Parathyroid adenoma (tissue), 2 donors: ENCODE measurements around the gene ELMO2.

Experiments used
- H2AFZ ChIP-seq: fragments of 300-600 bp; sonication (generic); one replicate; pipeline ENCODE4 v1.7.0; 2017; ENCODE audit warnings: antibody characterized with exemption, mild to moderate bottlenecking
- H3K27ac ChIP-seq: fragments of 300-600 bp; sonication (generic); one replicate; pipeline ENCODE4 v1.7.0; 2017
- H3K27me3 ChIP-seq: fragments of 300-600 bp; sonication (generic); one replicate; pipeline ENCODE4 v1.7.0; 2017; ENCODE audit warnings: low read length; ENCODE audit not compliant: control insufficient read depth, insufficient read depth
- H3K36me3 ChIP-seq: fragments of 300-600 bp; sonication (generic); one replicate; pipeline ENCODE4 v1.7.0; 2017; ENCODE audit warnings: low read length; ENCODE audit not compliant: control insufficient read depth, insufficient read depth
- H3K4me1 ChIP-seq: fragments of 300-600 bp; sonication (generic); one replicate; pipeline ENCODE4 v1.7.0; 2017; ENCODE audit warnings: control low read depth
- H3K4me2 ChIP-seq: fragments of 300-600 bp; sonication (generic); one replicate; pipeline ENCODE4 v1.7.0; 2017; ENCODE audit warnings: low read length
- H3K4me3 ChIP-seq: fragments of 300-600 bp; sonication (generic); one replicate; pipeline ENCODE4 v1.7.0; 2017; ENCODE audit warnings: low read depth, low read length
- H3K79me2 ChIP-seq: fragments of 300-600 bp; sonication (generic); one replicate; pipeline ENCODE4 v1.7.0; 2017; ENCODE audit warnings: control low read depth
- H3K9ac ChIP-seq: fragments of 300-600 bp; sonication (generic); one replicate; pipeline ENCODE4 v1.7.0; 2017; ENCODE audit warnings: mild to moderate bottlenecking
- H3K9me3 ChIP-seq: fragments of 300-600 bp; sonication (generic); one replicate; pipeline ENCODE4 v1.7.0; 2017; ENCODE audit warnings: low read length; ENCODE audit not compliant: control insufficient read depth
- TF ChIP-seq, protein P1 (sequence below): fragments of 300-600 bp; sonication (generic); IDR thresholded peaks from one replicate; pipeline ENCODE4 v1.7.0; 2017; ENCODE audit warnings: antibody characterized with exemption, mild to moderate bottlenecking
- donor health status: primary hyperparathyroidism.

Gene ELMO2

GRCh38 chr20:46402331-46402811, 4.0 kb downstream of the ELMO2 start:
- H2AFZ ChIP-seq: no peak overlapping the region
- H3K4me2 ChIP-seq: no peak overlapping the region
- H3K27me3 ChIP-seq: no peaks in the 10 kb centered on the region
- peaks cover 37% of the 10 kb centered on the region for H3K79me2 ChIP-seq
- peak overlapping the region; percentile 72 for H3K27ac ChIP-seq
- no peaks in the 10 kb centered on the region for H3K9me3 ChIP-seq
- H3K36me3 ChIP-seq: no peaks in the 10 kb centered on the region
- no peak overlapping the region for H3K9ac ChIP-seq
- H3K4me3 ChIP-seq: no peak overlapping the region
- H3K4me1 ChIP-seq: peaks cover 44% of the 10 kb centered on the region
- TF ChIP-seq, protein P1, sequence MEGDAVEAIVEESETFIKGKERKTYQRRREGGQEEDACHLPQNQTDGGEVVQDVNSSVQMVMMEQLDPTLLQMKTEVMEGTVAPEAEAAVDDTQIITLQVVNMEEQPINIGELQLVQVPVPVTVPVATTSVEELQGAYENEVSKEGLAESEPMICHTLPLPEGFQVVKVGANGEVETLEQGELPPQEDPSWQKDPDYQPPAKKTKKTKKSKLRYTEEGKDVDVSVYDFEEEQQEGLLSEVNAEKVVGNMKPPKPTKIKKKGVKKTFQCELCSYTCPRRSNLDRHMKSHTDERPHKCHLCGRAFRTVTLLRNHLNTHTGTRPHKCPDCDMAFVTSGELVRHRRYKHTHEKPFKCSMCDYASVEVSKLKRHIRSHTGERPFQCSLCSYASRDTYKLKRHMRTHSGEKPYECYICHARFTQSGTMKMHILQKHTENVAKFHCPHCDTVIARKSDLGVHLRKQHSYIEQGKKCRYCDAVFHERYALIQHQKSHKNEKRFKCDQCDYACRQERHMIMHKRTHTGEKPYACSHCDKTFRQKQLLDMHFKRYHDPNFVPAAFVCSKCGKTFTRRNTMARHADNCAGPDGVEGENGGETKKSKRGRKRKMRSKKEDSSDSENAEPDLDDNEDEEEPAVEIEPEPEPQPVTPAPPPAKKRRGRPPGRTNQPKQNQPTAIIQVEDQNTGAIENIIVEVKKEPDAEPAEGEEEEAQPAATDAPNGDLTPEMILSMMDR: no peak

DNA sequence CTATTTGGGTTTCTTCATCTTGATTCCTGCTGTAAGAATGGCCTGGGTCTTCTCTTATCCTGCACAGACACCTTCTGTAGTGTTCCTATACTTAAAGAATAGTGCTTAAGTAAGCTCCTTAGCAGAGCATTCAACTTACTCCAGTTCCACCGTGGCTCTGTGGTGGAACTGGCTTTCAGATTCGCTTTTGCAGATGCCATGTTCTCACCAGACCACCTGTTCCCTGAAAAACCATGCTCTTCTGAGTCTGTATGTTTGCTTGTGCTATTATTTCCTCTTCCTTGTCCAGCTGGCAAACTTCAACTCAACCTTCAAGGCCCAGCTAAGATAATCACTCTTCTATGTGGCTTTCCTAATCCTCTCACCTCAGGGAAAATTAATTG, 4.9 kb downstream of the ELMO2 start:
- Histone ChIP-seq H2AFZ (no peak overlapping the region), H3K9me3 (no peaks in the 10 kb centered on the region), H3K79me2 (peaks cover 44% of the 10 kb centered on the region), H3K4me1 (peaks cover 42% of the 10 kb centered on the region), H3K27ac (peak overlapping the region; percentile 72), H3K27me3 (no peaks in the 10 kb centered on the region), H3K36me3 (no peaks in the 10 kb centered on the region), H3K9ac (no peak overlapping the region), H3K4me2 (no peak overlapping the region), H3K4me3 (no peak overlapping the region)
- TF ChIP-seq, protein P1: no peak

DNA sequence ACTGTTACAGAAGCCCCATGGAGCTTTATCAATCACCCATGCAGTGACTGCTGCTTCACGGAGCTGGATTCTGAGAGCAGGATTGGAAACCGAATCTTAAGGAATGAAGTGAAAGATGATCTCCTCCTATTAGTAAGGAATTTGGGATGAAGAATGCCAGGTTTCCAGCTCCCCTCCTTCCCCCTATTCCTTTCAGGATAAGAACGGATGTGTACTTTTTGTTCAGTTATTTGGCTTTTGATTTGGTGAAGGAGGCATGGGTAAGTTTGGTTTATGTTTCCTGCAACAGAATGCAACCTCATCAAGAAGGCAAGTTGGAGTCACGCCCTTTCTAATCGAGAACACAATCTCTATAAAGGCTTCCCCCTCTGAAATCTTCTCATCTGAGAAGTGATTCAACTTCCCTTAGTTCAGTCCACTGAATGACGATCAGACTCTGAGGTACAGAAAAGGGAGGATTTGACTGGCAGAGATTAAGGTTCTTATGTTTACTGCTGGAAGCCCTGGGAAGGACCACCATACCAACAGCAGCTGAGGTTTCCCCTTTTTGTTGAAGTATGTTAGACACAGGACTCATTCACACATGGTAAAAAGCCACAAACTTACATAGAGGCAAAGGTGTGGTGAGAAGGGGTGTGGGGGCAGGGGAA, 5.5 kb downstream of the ELMO2 start:
- no peak overlapping the region for H3K9ac ChIP-seq
- peak overlapping the region; percentile 32 for H3K4me3 ChIP-seq
- H3K79me2 ChIP-seq: peaks cover 47% of the 10 kb centered on the region
- TF ChIP-seq, protein P1: no peak
- H3K4me2 ChIP-seq: peak overlapping the region; percentile 36
- no peaks in the 10 kb centered on the region for H3K36me3 ChIP-seq
- H3K4me1 ChIP-seq: peaks cover 42% of the 10 kb centered on the region
- H2AFZ ChIP-seq: no peak overlapping the region
- peak overlapping the region; percentile 72 for H3K27ac ChIP-seq
- no peaks in the 10 kb centered on the region for H3K9me3 ChIP-seq
- H3K27me3 ChIP-seq: no peaks in the 10 kb centered on the region

- H3K9ac ChIP-seq: no peak overlapping the region
Observed at GRCh38 chr20:46400253-46400652, 6.2 kb downstream of the ELMO2 start.

More at GRCh38 chr20:46400253-46400652, 6.2 kb downstream of the ELMO2 start:
- Histone ChIP-seq H3K4me3 (peak overlapping the region; percentile 32), H2AFZ (no peak overlapping the region), H3K79me2 (peaks cover 47% of the 10 kb centered on the region), H3K4me2 (peak overlapping the region; percentile 36), H3K9me3 (no peaks in the 10 kb centered on the region), H3K4me1 (peaks cover 41% of the 10 kb centered on the region), H3K36me3 (no peaks in the 10 kb centered on the region), H3K27me3 (no peaks in the 10 kb centered on the region), H3K27ac (peak overlapping the region; percentile 72)
- TF ChIP-seq, protein P1: no peak
